HTR-8/SVneo (cell line): Measurements from ENCODE around the gene HOTAIR.
A peak's percentile ranks its signal among the peaks of the same experiment; 100 is the strongest.

Source experiments
- DNase-seq: peaks from one replicate; pipeline ENCODE4 v3.0.0; 2011; ENCODE audit warnings: low spot score, mixed read lengths; ENCODE audit not compliant: insufficient read length
- FAIRE-seq: peaks from 2 replicates; lab custom pipeline; 2011; peaks lifted over from hg19 to GRCh38; lab: Jason Lieb, UNC

HOTAIR gene

GRCh38 chr12:53989227-53990113 is 14.7 kb upstream of the HOTAIR start:
- DNase-seq, result peak; percentile 70
- FAIRE-seq, result no peak

DNA sequence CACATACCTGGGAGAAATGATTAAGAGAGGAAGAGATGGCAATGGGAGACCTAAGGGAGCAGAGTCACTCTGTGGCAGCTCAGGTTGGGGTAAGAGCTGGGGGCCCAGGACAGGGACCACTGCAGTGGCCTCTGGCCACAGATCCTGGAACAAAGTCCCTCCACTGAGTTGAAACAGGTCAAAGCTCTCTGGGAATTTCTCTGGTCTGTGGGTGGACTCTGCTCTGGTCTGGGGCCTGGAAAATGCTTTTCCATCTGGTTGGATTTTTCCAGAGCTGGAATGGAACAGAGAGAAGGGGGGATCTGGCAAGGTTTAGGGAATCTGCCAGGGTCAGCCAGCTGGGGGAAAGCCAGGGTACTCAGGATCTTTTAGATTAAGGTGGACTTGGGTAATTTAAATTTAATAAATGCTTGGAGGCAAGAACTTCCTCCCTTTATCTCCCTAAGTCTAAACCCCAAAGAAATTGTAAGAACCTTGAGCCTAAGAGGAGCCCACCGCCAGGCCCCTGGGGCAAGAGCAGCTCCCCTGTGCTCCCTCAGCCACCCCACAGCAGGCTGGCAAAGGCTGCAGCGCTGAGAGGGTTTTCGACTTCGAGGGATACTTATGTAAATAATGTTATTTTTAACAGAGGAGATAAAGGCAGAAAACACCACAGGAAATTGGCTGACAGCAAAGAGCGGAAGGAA is 13.9 kb upstream of the HOTAIR start:
- DNase-seq (no peak), FAIRE-seq (no peak)

- no peak for DNase-seq
- no peak for FAIRE-seq
Observed at GRCh38 chr12:53987787-53988230, 13.1 kb upstream of the HOTAIR start.

DNA sequence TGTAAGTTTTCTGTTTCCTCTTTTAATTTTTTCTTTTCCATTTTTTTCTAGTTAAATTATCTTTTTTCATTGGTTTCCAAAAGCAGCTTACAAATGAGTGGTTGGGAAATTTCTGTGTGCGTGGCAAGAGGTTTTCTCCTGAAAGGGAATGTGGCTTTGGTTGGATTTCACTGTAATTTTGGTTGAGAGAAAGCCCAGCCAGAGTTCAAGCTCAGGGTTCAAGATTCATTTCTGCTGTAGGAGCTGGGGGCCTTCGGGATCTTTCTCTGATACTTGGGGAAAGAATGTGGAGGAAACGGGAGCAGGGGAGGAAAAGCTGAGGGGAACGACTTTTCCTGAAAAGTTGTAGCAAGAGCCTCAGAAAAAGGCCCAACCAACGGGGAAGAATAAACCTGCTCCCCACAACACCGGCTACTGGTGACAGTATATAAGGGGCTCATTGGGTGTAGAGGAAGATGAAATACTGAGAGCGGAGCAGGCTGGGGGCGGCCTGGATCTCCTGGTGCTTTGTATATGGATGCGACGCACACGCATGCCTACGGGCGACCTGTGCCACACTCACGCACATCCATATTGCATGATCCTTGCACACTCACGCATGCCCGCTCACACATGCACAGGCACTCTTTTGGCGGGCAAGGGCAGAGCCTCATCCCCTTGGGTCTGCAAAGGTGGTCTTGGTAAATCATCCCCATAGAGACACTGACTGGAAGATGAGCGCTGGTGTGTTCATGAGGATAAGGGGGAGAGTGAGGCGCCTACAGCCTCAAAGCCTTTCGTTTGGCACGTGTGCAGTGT is 12.1 kb upstream of the HOTAIR start:
- no peak for FAIRE-seq

DNA sequence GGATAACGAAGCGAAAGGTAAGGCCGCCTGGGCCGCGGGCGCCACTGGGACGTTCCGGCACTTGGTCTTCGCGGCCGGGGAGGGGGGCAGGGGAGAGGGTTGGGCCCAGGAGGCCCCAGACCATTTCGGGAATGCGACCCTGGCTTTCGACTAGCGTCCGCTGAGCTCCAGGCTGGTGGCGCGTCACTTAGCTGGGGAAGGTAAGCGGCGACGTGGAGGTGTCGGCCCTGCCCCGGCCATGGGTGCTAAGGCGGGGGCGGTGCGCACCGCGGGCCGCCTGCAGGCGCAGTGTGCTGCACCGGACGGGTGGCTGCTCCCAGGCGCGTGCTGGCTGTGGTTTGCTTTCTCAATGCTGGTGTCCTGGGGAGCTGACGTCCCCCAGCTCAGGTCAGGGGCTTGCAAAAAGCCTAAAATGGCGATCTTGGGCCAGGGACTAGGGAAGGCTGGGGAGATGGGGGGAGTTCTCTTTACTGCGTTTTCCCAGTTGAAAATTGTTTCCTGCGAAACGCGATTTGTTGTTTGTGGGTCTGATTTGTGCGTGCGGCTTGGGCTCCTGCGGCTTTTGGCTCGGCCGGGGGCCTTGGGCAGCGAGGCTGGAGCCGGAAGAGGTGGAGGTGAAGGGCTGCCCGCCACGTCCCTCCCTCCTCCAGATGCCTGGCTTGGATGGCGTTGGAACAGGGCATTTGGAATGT is 11.4 kb upstream of the HOTAIR start:
- DNase-seq, result no peak
- FAIRE-seq, result no peak

More for the DNA sequence above, 12.1 kb upstream of the HOTAIR start:
- DNase-seq, result no peak

GRCh38 chr12:53985692-53985993 is 10.9 kb upstream of the HOTAIR start:
- DNase-seq (no peak), FAIRE-seq (no peak)

DNA sequence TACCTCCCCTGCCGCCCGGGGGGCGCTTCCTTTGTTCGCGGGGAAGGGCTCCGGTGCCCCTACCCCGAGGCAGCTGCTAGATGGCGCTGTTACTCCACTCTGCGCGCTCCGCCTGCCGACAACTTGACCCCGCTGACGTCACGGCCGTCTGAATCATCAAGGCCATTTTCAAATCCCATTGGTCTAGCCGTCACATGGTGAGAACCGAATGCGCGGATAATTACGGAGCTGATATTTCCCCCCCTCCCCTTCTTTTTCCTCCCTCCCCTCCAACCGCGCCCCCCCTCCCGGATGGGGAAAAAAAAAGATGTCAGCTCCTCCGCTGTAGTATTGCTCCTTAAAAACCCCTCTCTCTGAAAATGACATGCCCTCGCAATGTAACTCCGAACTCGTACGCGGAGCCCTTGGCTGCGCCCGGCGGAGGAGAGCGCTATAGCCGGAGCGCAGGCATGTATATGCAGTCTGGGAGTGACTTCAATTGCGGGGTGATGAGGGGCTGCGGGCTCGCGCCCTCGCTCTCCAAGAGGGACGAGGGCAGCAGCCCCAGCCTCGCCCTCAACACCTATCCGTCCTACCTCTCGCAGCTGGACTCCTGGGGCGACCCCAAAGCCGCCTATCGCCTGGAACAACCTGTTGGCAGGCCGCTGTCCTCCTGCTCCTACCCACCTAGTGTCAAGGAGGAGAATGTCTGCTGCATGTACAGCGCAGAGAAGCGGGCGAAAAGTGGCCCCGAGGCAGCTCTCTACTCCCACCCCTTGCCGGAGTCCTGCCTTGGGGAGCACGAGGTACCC is 10.3 kb upstream of the HOTAIR start, which contains the start of gene HOXC10:
Gene HOXC10, plus strand, starts transcription at position 246 of the 791 bp plus-strand sequence. Its CDS starts 114 bp downstream, at position 360.
- peak; percentile 92 for DNase-seq
- FAIRE-seq, result peak; percentile 88

- no peak for FAIRE-seq
Observed at GRCh38 chr12:53983950-53984572, 9.3 kb upstream of the HOTAIR start.

GRCh38 chr12:53983568-53983949 is 8.8 kb upstream of the HOTAIR start:
- FAIRE-seq (no peak), DNase-seq (no peak)

More at GRCh38 chr12:53983950-53984572, 9.3 kb upstream of the HOTAIR start:
- no peak for DNase-seq

DNA sequence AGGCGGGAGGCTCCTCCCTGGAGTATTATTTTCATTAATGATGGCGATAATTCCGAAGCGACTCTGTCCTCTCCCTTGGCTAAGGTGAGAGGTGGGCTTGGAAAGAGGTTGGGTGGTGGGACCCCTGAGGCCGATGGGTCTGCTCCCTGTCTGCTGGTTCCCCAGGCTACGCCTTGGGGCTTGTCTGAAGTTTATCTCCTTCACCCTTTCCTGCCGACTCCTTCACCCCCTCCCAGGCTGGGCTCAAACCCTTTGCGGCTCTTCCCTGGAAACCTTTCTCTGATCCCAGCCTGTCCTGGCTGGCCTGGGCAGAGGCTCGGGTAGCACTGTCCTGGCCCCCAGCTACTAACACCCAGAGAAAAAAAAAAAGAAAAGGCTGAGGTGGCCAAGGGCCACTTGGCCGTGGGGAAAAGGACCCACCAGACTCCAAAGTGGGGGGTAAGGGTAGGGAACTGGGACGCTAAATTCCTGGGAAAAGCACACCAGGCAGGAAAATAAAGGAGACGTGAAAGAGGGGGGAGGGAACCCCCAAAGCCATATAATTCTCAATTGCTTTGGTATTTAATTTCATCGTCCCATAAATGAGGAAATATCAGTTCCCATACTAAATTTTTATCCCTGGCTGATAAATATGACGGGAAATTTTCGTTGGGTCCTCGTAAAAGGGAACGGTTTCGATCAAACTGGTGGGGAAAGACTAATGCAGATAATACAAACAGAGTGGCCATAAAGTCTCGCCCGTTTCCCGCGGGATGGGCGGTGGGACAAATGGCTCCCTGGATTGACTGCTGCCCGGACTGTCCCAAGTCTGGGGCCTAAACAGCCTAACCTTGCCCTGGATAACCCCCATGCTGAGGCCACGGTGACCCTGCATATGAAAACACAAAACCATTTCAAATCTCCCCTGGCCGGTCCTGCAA is 8.2 kb upstream of the HOTAIR start:
- no peak for FAIRE-seq
- no peak for DNase-seq

- FAIRE-seq, result no peak
- DNase-seq, result no peak
Observed at GRCh38 chr12:53981634-53982565, 7.1 kb upstream of the HOTAIR start.

DNA sequence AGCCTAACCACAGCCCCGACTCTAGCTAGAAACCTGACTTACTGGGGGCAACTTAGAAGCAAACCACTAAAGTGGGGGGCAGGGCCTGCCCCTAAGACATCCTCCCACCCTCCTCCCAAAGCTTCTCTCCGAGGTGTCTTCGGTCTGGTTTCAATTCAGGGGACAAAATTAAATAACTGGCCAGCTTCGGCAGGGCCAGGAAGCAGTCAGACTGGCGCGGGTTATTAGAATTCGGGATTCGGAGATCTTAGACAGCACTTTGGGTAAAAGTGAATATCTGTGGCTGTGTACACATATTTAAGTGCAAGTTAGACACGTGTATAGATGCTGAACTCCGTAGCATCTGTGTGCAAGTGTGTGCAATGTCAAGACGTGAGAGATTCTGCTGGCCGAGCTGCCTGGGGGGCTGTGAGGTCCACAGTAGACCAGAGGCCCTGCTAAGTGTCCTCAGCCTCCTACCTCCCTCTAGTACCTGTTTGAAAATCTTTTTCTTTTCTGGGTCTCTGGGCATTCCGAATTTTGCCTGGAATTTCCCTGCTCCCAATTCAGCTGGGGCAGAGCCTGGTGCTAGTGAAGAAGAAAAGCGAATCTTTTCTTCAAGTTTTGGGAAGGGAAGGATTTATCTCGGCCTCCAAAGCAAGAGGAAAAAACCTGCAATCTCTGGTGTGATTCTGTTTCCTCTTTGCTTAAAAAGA is 6.2 kb upstream of the HOTAIR start:
- FAIRE-seq (no peak), DNase-seq (no peak)

DNA sequence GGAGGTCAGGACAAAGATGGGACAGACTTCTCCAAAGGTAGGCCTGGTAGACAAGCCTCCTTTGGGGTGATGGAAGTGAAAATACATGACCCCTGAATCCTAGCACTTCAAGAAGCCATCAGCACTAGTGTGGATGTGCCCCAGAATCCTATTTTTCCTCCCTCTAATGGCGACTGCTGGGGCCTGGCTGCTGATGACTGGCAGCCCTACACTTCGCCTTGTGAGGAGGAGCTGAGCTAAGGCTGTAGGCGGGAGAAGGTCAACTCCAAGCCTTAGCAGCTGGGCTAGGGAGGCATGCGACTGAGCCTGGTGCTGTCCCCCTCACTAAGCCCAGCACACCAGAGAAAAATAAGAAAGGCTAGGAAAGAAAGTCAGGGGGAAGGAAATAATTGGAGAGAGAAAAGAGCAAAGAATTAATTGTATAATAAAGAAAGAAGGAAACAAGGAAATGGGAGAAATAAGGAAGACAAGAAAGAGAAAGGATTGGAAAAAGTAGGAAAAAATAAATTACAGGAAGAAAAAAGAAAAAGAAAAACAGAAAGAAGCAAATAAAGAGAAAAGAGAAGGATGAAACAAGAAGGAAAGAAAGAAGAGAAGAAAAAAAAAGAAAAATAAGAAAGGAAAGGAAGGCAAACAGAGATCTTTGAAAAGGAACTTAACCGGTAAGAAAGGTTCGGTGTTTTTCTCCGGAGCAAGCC is 5.5 kb upstream of the HOTAIR start:
- no peak for FAIRE-seq

DNA sequence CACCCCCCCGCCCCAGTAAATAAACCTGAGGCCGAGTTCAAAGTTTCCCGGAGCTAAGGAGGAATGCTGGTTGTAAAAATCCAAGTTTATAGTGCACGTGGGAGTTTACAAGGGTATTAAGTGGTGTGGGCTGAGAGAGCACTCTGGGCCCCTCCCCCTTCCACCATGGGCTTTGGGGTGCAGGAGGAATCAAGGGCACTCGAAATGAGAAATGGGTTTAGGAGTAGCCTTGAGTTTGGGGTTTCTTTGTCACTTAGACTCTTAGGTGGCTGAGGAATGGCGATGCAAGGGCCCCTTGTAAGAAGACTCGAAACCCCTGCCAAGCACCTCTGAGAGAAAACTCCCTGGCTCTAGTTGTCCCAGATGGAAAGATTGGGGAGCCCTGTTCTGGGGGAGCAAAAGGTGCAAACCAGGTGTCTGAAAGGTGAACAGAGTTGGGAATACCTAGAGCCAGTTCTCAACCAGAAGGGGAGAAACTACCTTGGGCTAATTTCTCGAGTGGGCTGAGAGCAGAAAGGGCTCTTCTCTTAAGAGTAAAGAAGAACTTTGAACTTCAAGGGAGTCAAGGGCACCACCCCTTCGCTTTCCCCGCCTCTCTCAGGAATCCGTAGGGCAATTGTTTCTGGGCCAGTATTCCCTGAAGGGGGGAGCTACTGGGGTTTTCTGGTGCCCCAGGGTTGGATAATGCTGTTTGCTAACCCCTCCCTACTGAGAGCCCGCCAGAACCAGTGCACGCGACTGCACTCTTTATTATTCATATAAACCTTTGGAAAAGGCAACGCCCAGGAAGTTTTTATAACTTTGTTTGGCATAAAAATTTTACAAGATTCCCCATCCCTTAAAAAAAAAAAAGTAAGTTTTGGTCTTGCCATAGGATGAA is 4.0 kb upstream of the HOTAIR start:
- FAIRE-seq (no peak), DNase-seq (no peak)

More for the DNA sequence above, 5.5 kb upstream of the HOTAIR start:
- no peak for DNase-seq
